ENCODE data around the gene TMEM40.
A peak's percentile ranks its signal among the peaks of the same experiment; 100 is the strongest.

Gene TMEM40

GRCh38 chr3:12756175-12756574 is 2.9 kb downstream of the TMEM40 start:
- H3K23ac ChIP-seq (ENCODE audit: low read length in 2 of 2) = no peak overlapping the region
- H2AFZ ChIP-seq (ENCODE audit: low read depth, low read length) = no peak overlapping the region

GRCh38 chr3:12755754-12756153 is 3.3 kb downstream of the TMEM40 start:
- H3K14ac ChIP-seq (ENCODE audit: low read length in 2 of 2) = no peak overlapping the region
- H3K4me3 ChIP-seq (ENCODE audit: insufficient read depth in 1 of 2, low read depth in 1 of 2, low read length in 2 of 2) = no peak overlapping the region
- WGBS = 94% methylated on average over 3 of the region's 6 CpGs

More at GRCh38 chr3:12756175-12756574, 2.9 kb downstream of the TMEM40 start:
- Histone ChIP-seq H4K8ac (ENCODE audit: low read length) (no peak overlapping the region), H3K9ac (ENCODE audit: low read length) (no peak overlapping the region), H4K91ac (ENCODE audit: low read length) (no peak overlapping the region), H3K4me2 (ENCODE audit: low read length, poor library complexity, severe bottlenecking) (no peak overlapping the region), H3K4me3 (ENCODE audit: insufficient read depth in 1 of 2, low read depth in 1 of 2, low read length in 2 of 2) (no peak overlapping the region), H3K27ac (ENCODE audit: low read length, poor library complexity, severe bottlenecking) (no peak overlapping the region), H2BK120ac (ENCODE audit: low read depth, low read length) (no peak overlapping the region), H2AK5ac (ENCODE audit: low read length, severe bottlenecking) (no peak overlapping the region), H3K79me1 (replicated peaks; ENCODE audit: low read length, poor library complexity, severe bottlenecking) (no peaks in the 10 kb centered on the region), H3K14ac (ENCODE audit: low read length in 2 of 2) (no peak overlapping the region), H3K9me3 (ENCODE audit: control insufficient read depth, low read length) (no peaks in the 10 kb centered on the region), H3K27me3 (ENCODE audit: control insufficient read depth in 1 of 2, insufficient read depth in 1 of 2, low read length in 2 of 2) (peaks cover 0 to 21% of the 10 kb centered on the region in 2 experiments), H3K36me3 (ENCODE audit: control insufficient read depth in 1 of 2, insufficient read depth in 2 of 2, low read depth in 1 of 2, low read length in 2 of 2) (no peaks in the 10 kb centered on the region), H2BK5ac (ENCODE audit: low read depth, low read length, poor library complexity, severe bottlenecking) (no peak overlapping the region), H3K4ac (ENCODE audit: low read depth in 1 of 2, low read length in 2 of 2) (no peak overlapping the region), H2BK15ac (ENCODE audit: low read depth, poor library complexity, severe bottlenecking) (no peak overlapping the region), H3K4me1 (ENCODE audit: control insufficient read depth, insufficient read depth, low read depth, low read length) (peaks cover 29% of the 10 kb centered on the region), H2BK12ac (ENCODE audit: low read length in 2 of 2) (no peak overlapping the region), H3K18ac (ENCODE audit: low read depth in 1 of 2, low read length in 2 of 2) (no peak overlapping the region)
- no peak for DNase-seq
- WGBS = 76% methylated on average over 2 of the region's 4 CpGs

GRCh38 chr3:12754313-12754712 is 4.7 kb downstream of the TMEM40 start:
- H3K4ac ChIP-seq (ENCODE audit: low read depth in 1 of 2, low read length in 2 of 2) = no peak overlapping the region
- no peaks in the 10 kb centered on the region for H3K79me1 ChIP-seq (replicated peaks; ENCODE audit: low read length, poor library complexity, severe bottlenecking)
- no peak overlapping the region for H2AFZ ChIP-seq (ENCODE audit: low read depth, low read length)
- H3K4me2 ChIP-seq (ENCODE audit: low read length, poor library complexity, severe bottlenecking) = no peak overlapping the region
- 100% methylated on average over 1 of the region's 1 CpG for WGBS
- H4K91ac ChIP-seq (ENCODE audit: low read length) = no peak overlapping the region
- H4K8ac ChIP-seq (ENCODE audit: low read length) = no peak overlapping the region
- no peak overlapping the region for H2BK120ac ChIP-seq (ENCODE audit: low read depth, low read length)
- no peak overlapping the region for H2BK12ac ChIP-seq (ENCODE audit: low read length in 2 of 2)
- H3K9ac ChIP-seq (ENCODE audit: low read length) = no peak overlapping the region
- no peak overlapping the region for H3K27ac ChIP-seq (ENCODE audit: low read length, poor library complexity, severe bottlenecking)
- H3K14ac ChIP-seq (ENCODE audit: low read length in 2 of 2) = no peak overlapping the region
- H2AK5ac ChIP-seq (ENCODE audit: low read length, severe bottlenecking) = peak overlapping the region; percentile 49
- no peak for DNase-seq
- H3K36me3 ChIP-seq (ENCODE audit: control insufficient read depth in 1 of 2, insufficient read depth in 2 of 2, low read depth in 1 of 2, low read length in 2 of 2) = no peaks in the 10 kb centered on the region
- H2BK15ac ChIP-seq (ENCODE audit: low read depth, poor library complexity, severe bottlenecking) = no peak overlapping the region
- H2BK5ac ChIP-seq (ENCODE audit: low read depth, low read length, poor library complexity, severe bottlenecking) = no peak overlapping the region
- H3K27me3 ChIP-seq (ENCODE audit: control insufficient read depth in 1 of 2, insufficient read depth in 1 of 2, low read length in 2 of 2) = peaks cover 0 to 18% of the 10 kb centered on the region in 2 experiments
- H3K4me1 ChIP-seq (ENCODE audit: control insufficient read depth, insufficient read depth, low read depth, low read length) = peaks cover 14% of the 10 kb centered on the region
- H3K9me3 ChIP-seq (ENCODE audit: control insufficient read depth, low read length) = no peaks in the 10 kb centered on the region
- H3K18ac ChIP-seq (ENCODE audit: low read depth in 1 of 2, low read length in 2 of 2) = no peak overlapping the region
- no peak overlapping the region for H3K4me3 ChIP-seq (ENCODE audit: insufficient read depth in 1 of 2, low read depth in 1 of 2, low read length in 2 of 2)
- no peak overlapping the region for H3K23ac ChIP-seq (ENCODE audit: low read length in 2 of 2)

More at GRCh38 chr3:12755754-12756153, 3.3 kb downstream of the TMEM40 start:
- Histone ChIP-seq H2AK5ac (ENCODE audit: low read length, severe bottlenecking) (peak overlapping the region; percentile 16), H3K9me3 (ENCODE audit: control insufficient read depth, low read length) (no peaks in the 10 kb centered on the region), H4K91ac (ENCODE audit: low read length) (no peak overlapping the region), H3K36me3 (ENCODE audit: control insufficient read depth in 1 of 2, insufficient read depth in 2 of 2, low read depth in 1 of 2, low read length in 2 of 2) (no peaks in the 10 kb centered on the region), H3K27me3 (ENCODE audit: control insufficient read depth in 1 of 2, insufficient read depth in 1 of 2, low read length in 2 of 2) (peaks cover 0 to 18% of the 10 kb centered on the region in 2 experiments), H3K4me1 (ENCODE audit: control insufficient read depth, insufficient read depth, low read depth, low read length) (peaks cover 25% of the 10 kb centered on the region), H2BK120ac (ENCODE audit: low read depth, low read length) (no peak overlapping the region), H3K4ac (ENCODE audit: low read depth in 1 of 2, low read length in 2 of 2) (no peak overlapping the region), H2AFZ (ENCODE audit: low read depth, low read length) (no peak overlapping the region), H2BK12ac (ENCODE audit: low read length in 2 of 2) (no peak overlapping the region), H3K79me1 (replicated peaks; ENCODE audit: low read length, poor library complexity, severe bottlenecking) (no peaks in the 10 kb centered on the region), H3K23ac (ENCODE audit: low read length in 2 of 2) (no peak overlapping the region), H2BK15ac (ENCODE audit: low read depth, poor library complexity, severe bottlenecking) (no peak overlapping the region), H4K8ac (ENCODE audit: low read length) (no peak overlapping the region), H3K27ac (ENCODE audit: low read length, poor library complexity, severe bottlenecking) (no peak overlapping the region), H3K18ac (ENCODE audit: low read depth in 1 of 2, low read length in 2 of 2) (no peak overlapping the region), H3K9ac (ENCODE audit: low read length) (no peak overlapping the region), H3K4me2 (ENCODE audit: low read length, poor library complexity, severe bottlenecking) (no peak overlapping the region), H2BK5ac (ENCODE audit: low read depth, low read length, poor library complexity, severe bottlenecking) (no peak overlapping the region)
- DNase-seq = no peak

- no peak overlapping the region for H2BK5ac ChIP-seq (ENCODE audit: low read depth, low read length, poor library complexity, severe bottlenecking)
- no peaks in the 10 kb centered on the region for H3K79me1 ChIP-seq (replicated peaks; ENCODE audit: low read length, poor library complexity, severe bottlenecking)
- 92% methylated on average over 6 of the region's 9 CpGs for WGBS
- peaks cover 0 to 18% of the 10 kb centered on the region in 2 experiments for H3K27me3 ChIP-seq (ENCODE audit: control insufficient read depth in 1 of 2, insufficient read depth in 1 of 2, low read length in 2 of 2)
- DNase-seq = no peak
- H2AFZ ChIP-seq (ENCODE audit: low read depth, low read length) = no peak overlapping the region
- peaks cover 6% of the 10 kb centered on the region for H3K4me1 ChIP-seq (ENCODE audit: control insufficient read depth, insufficient read depth, low read depth, low read length)
- H3K36me3 ChIP-seq (ENCODE audit: control insufficient read depth in 1 of 2, insufficient read depth in 2 of 2, low read depth in 1 of 2, low read length in 2 of 2) = no peaks in the 10 kb centered on the region
- no peak overlapping the region for H2BK120ac ChIP-seq (ENCODE audit: low read depth, low read length)
- H3K14ac ChIP-seq (ENCODE audit: low read length in 2 of 2) = no peak overlapping the region
- peak overlapping the region in 1 of 2 experiments; percentile 64 for H3K23ac ChIP-seq (ENCODE audit: low read length in 2 of 2)
- peak overlapping the region; percentile 71 for H2AK5ac ChIP-seq (ENCODE audit: low read length, severe bottlenecking)
- no peak overlapping the region for H3K4me2 ChIP-seq (ENCODE audit: low read length, poor library complexity, severe bottlenecking)
- H3K9ac ChIP-seq (ENCODE audit: low read length) = no peak overlapping the region
- no peaks in the 10 kb centered on the region for H3K9me3 ChIP-seq (ENCODE audit: control insufficient read depth, low read length)
- H3K27ac ChIP-seq (ENCODE audit: low read length, poor library complexity, severe bottlenecking) = no peak overlapping the region
- peak overlapping the region in 1 of 2 experiments; percentile 34 for H2BK12ac ChIP-seq (ENCODE audit: low read length in 2 of 2)
- no peak overlapping the region for H3K4ac ChIP-seq (ENCODE audit: low read depth in 1 of 2, low read length in 2 of 2)
- H3K18ac ChIP-seq (ENCODE audit: low read depth in 1 of 2, low read length in 2 of 2) = no peak overlapping the region
- no peak overlapping the region for H4K91ac ChIP-seq (ENCODE audit: low read length)
- H3K4me3 ChIP-seq (ENCODE audit: insufficient read depth in 1 of 2, low read depth in 1 of 2, low read length in 2 of 2) = no peak overlapping the region
- no peak overlapping the region for H2BK15ac ChIP-seq (ENCODE audit: low read depth, poor library complexity, severe bottlenecking)
- no peak overlapping the region for H4K8ac ChIP-seq (ENCODE audit: low read length)
Measured at GRCh38 chr3:12753275-12754028, 5.6 kb downstream of the TMEM40 start.
